Activated T-cell treated with anti-CD3 and anti-CD28 coated beads for 4 hours (primary cell): ENCODE measurements around the gene CYP2U1.
A peak's percentile ranks its signal among the peaks of the same experiment; 100 is the strongest.

Experiments used
- DNase-seq: peaks from one replicate; pipeline ENCODE4 v3.0.0-alpha.2; 2020

The CYP2U1 gene

DNA sequence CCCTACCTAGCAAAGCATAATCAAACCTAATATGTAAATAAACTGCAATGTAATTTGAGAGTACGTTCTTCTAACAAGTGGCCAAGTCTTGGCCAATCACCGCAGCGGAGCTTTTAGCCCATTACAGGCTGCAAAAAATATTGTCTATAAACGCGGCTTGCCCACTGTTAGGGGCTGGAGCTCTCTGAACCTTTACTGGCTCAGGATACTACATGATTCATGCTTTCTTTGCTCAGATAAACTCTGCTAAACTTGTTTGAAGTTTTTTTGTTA is 57.4 kb downstream of the CYP2U1 start:
- DNase-seq = no peak

DNA sequence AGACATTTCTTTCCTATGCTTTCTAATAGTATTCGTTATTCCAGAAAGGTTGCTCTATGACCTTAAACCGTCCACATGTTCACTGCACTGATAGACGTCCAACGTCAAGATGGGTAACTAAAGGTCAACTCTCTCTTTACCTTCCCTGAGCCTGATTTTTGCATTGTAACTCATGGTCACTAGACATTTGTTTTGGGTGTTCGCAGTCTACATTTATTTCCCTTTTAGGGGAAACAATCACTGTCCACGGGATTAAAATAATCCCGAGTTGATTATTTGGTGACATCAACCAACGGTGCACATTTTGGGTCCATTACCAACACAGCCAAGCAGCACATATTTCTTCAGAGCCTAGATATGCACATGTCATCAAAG is 57.8 kb downstream of the CYP2U1 start:
- DNase-seq = no peak

- DNase-seq = peak; percentile 91
Measured at GRCh38 chr4:107989537-107990386, 58.4 kb downstream of the CYP2U1 start, which contains the start of gene HADH. Gene HADH (plus strand): TSS chr4:107989889. CDS start chr4:107989933, 44 bp downstream.

GRCh38 chr4:107991945-107992630 is 60.7 kb downstream of the CYP2U1 start:
- DNase-seq = no peak

DNA sequence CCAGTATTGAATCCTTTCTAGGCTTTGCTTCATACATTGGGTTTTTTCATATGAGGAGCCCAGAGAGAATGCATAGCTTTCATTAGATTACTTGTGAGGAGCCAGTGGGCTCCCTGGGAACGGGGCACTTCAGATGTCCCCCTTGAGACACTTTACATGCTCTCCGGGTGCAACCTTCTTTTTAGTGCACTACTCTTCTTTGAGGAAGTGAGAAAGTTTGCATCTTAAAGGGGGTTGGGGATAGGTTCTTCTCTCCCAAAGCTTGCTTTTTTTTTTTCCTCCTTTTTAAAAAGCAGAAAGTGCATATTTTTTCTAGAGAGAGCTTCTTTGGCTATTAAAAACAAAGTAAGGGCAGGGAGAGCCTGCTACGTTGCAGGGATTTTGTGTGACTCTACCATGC is 62.6 kb downstream of the CYP2U1 start:
- no peak for DNase-seq

- no peak for DNase-seq
Measured at GRCh38 chr4:107994894-107995293, 63.5 kb downstream of the CYP2U1 start.

DNA sequence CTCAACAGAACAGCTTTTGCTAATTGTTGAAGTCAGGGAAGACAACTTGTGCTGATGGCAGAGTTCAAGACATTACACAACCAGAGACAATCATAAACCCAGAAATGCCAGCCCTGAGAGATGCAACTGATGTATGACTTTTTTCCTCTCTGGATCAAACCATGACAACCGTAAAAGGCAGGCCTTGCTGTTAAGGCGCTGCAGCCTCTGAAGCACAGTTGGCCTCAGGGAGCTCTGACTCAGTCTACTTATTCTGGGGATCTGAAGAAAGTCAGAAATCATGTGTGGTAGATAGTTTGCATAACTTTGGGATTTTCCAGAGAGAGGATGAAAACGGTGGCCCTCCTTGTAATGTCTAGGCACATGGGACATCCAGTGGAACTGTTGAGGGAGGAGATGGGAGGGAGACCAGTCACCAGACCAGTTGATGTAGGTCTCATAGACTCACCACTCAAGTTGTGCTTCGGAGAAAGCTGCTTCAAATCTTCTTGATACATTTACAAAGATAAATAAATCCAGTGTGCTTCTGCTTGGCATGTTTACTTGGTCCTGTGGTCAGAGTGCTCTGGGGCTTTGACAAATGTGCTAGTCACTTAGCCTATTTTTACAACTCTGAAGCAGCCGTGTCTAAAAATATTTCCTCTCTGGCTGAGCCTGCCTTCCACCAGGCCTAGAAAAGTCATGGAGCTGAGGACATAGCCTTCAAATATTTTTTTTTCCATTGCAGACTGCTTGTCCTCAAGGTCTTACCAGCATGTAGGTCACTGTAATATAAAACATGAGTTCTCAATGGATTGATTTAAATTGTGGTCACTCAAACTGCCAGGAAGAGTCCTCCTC is 65.8 kb downstream of the CYP2U1 start:
- no peak for DNase-seq

DNA sequence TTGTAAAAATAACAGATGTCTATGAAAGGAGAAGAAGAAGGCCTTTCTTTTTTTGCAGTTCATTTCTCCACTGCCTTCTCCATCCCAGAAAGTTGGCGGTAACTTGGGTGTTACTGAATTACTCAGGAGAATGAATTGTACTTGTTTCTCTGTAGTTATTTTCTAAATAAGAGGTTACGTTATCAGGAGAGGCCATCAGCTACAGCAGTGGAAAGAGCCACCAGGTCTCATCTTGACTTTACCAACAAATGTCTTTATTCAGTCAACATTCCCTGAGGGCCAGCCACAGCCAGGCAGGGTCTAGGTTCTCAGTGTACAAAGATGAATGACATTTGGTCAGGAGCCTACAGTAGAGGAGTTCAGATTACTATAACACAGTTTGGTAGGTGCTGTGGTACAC is 66.4 kb downstream of the CYP2U1 start:
- no peak for DNase-seq

- DNase-seq = no peak
Measured at GRCh38 chr4:107999932-108000539, 68.7 kb downstream of the CYP2U1 start.

DNA sequence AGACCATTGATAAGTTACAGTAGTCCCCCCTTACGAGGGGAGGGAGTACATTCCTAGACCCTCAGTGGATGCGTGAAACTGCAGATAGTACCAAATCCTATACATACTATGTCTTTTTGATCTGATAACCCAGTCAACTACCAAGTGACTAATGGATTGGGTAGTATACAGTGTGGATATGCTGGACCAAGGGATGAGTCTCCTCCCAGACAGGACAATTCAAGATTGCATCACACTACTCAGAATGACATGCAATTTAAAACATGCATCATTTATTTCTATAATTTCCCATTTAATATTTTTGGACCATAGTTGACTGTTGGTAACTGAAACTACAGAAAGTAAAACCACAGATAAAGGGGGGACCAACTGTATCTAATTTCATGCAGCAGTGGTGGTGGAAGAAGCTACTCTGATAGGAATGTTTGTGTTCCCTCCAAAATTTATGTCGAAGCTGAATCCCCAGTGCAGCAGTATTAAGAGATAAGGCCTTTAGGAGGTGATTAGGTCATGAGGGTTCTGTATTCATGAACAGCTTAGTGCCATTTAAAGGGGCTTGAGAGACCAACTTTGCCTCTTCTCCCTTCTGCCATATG is 70.3 kb downstream of the CYP2U1 start:
- DNase-seq = no peak
